Psoas muscle (tissue), 8 donors: ENCODE results near the gene HCCS. TPM values are rescaled to one million over a fixed set of nuclear protein-coding genes. Genes with fewer than 3 reads are reported as not detected.

Experiments
- ATAC-seq, 4 donors: fragments of 200-7000 bp; cut with Tn5 transposase; one replicate each; pipeline ENCODE4 v1.9.1; 2020; ENCODE audit warnings: moderate library complexity in 3 of 4, mild to moderate bottlenecking in 2 of 4
- DNase-seq, 2 donors: peaks; one replicate each; pipeline ENCODE4 v3.0.0-alpha.2; 2020
- H3K27ac ChIP-seq: fragments of 200-600 bp; one replicate; pipeline ENCODE4 v1.8.0; 2022
- H3K27me3 ChIP-seq, 3 donors: fragments of 200-600 bp in 1 of 3; one replicate each; pipeline versions ENCODE4 v1.6.1 to v1.8.0; 2013 to 2022; ENCODE audit warnings: low read length in 2 of 3, mild to moderate bottlenecking in 2 of 3, moderate library complexity in 1 of 3; ENCODE audit not compliant: insufficient read depth in 3 of 3
- H3K36me3 ChIP-seq, 2 donors: fragments of 200-600 bp in 1 of 2; one replicate each; pipeline versions ENCODE4 v1.6.1 to v1.8.0; 2013 to 2022; ENCODE audit warnings: low read depth in 1 of 2, mild to moderate bottlenecking in 1 of 2, moderate library complexity in 1 of 2; ENCODE audit not compliant: insufficient read depth in 1 of 2
- H3K4me1 ChIP-seq: fragments of 200-600 bp; one replicate; pipeline ENCODE4 v1.8.0; 2022
- H3K4me3 ChIP-seq: fragments of 200-600 bp; one replicate; pipeline ENCODE4 v1.8.0; 2022; ENCODE audit warnings: mild to moderate bottlenecking
- H3K9me3 ChIP-seq: fragments of 200-600 bp; one replicate; pipeline ENCODE4 v1.8.0; 2022
- WGBS, 3 donors: extraction: QIAGEN DNeasy Blood & Tissue Kit; methylation state at CpG; one replicate each; pipeline versions ENCODE4 v1.1.6 to v1.1.7; 2013; 5-methylcytosine and 5-hydroxymethylcytosine counted together
- intact Hi-C, 2 donors: fragments of 100-400 bp; cut with DNase I; formaldehyde crosslinking; loops; one replicate each; pipeline versions ENCODE4 v1.11.0 to v1.14.2; 2022
- polyA plus RNA-seq, 3 donors: library from polyadenylated mRNA; stranded (reverse); fragments of 200-250 nt; gene quantifications; one replicate each; pipeline ENCODE4 v1.2.3, GENCODE V29; 2013
- total RNA-seq, 4 donors: library from RNA; stranded (reverse); fragmentation: NEBNext Ultra II Directional in 2 of 4; extraction: Animal tissue kit (Norgen Biotek cat#: 25700) in 2 of 4; gene quantifications; one replicate each; pipeline versions ENCODE4 v1.2.1 to v1.2.4, GENCODE V29; 2021 to 2023
- TF ChIP-seq, protein P1 (sequence below): fragments of 200-600 bp; IDR thresholded peaks from one replicate; pipeline ENCODE4 v1.8.0; 2022; ENCODE audit warnings: antibody characterized with exemption
- donor health status: healthy with polysubstance abuse.
- donor health status: DM: no; HTN: no; CAD: no; lungs with moderate emphysema.
- donor health status: Bipolar disorder and iron deficiency.
- donor health status: healthy.
- donor health status: DM: yes; HTN: yes; CAD: no.
- donor health status: DM: no; HTN: no; CAD: no.
- donor health status: DM: no; HTN: no; CAD: no.
- donor health status: DM: yes; HTN: yes; CAD: no.

The HCCS gene
- total and polyA plus RNA-seq, 7 donors, result 32.6 to 91.6 (median 53.8) TPM

DNA sequence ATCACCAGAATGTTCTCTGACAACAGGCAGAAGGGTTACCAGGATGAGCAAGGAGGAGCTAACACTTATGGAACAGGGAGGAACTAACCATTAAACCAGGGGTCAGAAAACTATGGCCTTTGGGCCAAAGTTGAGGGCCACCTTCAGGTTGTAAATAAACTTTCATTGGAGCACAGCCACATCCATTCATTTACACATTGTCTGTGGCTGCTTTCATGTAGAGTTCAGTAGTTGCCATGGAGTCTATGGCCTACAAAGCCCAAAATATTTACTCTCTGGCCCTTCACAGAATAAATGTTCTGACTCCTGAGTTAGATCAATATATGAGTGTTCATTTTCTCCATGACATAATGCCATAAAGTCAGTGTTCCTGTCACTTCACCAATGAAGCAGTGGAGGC, 13.2 kb upstream of the HCCS start:
- no peak for DNase-seq
- Histone ChIP-seq H3K36me3 (no peaks in the 10 kb centered on the region), H3K4me1 (no peaks in the 10 kb centered on the region), H3K27ac (no peak overlapping the region), H3K4me3 (no peak overlapping the region), H3K9me3 (no peaks in the 10 kb centered on the region), H3K27me3 (peaks cover 0 to 3% (median 0%) of the 10 kb centered on the region in 3 donors)
- ATAC-seq, result no peak
- TF ChIP-seq, protein P1, sequence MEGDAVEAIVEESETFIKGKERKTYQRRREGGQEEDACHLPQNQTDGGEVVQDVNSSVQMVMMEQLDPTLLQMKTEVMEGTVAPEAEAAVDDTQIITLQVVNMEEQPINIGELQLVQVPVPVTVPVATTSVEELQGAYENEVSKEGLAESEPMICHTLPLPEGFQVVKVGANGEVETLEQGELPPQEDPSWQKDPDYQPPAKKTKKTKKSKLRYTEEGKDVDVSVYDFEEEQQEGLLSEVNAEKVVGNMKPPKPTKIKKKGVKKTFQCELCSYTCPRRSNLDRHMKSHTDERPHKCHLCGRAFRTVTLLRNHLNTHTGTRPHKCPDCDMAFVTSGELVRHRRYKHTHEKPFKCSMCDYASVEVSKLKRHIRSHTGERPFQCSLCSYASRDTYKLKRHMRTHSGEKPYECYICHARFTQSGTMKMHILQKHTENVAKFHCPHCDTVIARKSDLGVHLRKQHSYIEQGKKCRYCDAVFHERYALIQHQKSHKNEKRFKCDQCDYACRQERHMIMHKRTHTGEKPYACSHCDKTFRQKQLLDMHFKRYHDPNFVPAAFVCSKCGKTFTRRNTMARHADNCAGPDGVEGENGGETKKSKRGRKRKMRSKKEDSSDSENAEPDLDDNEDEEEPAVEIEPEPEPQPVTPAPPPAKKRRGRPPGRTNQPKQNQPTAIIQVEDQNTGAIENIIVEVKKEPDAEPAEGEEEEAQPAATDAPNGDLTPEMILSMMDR, result no peak
- intact Hi-C loops, result no loop called here

DNA sequence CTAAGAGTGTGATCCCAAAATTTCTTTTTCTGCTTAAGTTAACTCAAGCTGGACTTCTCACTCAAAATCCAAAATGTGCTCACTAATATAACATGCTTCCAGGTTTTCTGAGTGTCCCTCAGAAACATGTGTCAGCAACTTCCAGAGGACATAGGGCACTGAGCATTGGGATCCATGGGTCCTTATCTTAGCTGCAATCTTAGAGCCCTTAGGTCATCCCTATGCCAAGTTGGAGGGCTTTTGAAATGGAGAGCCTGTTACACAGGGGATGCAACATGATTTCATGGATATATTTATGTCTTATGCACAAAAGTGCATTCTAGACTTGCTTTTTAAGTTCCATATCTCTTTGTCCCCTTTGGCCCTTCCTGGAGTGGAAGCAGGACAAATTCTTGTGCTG, 11.7 kb upstream of the HCCS start:
- intact Hi-C loops, result no loop called here
- Histone ChIP-seq H3K9me3 (no peaks in the 10 kb centered on the region), H3K4me1 (no peaks in the 10 kb centered on the region), H3K36me3 (no peaks in the 10 kb centered on the region), H3K27ac (no peak overlapping the region), H3K27me3 (peaks cover 0 to 3% (median 0%) of the 10 kb centered on the region in 3 donors), H3K4me3 (no peak overlapping the region)
- no peak for ATAC-seq
- TF ChIP-seq, protein P1, result no peak
- no peak for DNase-seq

DNA sequence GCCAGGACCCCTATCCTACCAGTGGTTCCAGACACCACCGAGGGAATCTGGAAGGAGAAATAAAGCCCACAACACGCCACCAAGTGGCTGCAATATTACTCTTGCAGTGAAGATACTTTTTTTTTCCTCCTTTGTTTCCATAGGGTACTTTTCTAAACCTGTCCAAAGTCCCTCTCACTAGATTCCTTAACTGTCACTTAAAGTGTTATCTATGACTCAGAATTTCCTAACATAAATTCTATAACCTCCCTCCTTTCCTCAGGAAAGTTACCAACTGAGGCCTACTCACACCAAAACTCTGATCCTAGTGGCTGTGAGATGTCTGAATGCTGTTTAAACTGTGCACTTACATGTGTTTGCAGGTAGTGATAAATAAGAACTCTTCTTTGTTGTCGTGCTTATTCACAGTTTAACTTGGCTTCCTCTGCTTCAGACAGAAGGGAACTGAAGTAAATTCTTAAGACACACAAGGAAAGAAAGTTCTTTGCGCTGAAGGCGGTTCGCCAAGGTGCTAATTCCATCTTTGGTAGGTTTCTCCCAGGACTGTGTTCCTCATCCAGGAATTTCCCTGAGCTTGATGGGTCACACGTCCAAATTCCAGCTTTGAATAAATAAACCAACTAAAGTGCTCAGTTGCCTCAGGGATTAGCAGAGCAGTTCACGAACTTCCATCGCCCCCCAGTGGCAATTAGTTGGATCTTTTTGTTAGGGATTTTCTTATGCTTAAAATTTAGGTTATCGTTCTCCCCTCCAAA, 10.7 kb upstream of the HCCS start:
- intact Hi-C loops, result no loop called here
- WGBS, 3 donors, result 43 to 61% (median 57%) methylated on average over 9 to 10 of the region's 10 CpGs

DNA sequence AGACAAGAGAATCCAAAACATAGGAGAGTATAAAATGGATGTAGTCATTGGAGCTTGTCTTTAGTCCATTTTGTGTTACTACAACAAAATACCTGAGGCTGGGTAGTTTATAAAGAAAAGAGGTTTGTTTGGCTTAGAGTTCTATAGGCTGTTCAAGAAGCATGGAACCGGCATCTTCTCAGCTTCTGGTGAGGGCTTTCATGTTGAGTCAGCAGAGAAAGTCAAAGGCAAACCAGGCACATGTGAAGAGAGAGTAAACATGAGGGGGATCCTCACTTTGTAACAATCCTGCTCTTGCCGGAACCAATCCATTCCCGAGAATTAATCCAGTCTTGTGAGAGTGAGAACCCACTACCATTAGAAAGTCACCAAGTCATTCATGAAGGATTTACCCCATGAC, 8.1 kb upstream of the HCCS start:
- WGBS, 3 donors, result 79 to 90% (median 87%) methylated on average over 3 of the region's 3 CpGs
- H3K9me3 ChIP-seq, result no peaks in the 10 kb centered on the region
- no peak for ATAC-seq

More for the DNA sequence above, 10.7 kb upstream of the HCCS start:
- DNase-seq (no peak), ATAC-seq (no peak)
- Histone ChIP-seq H3K4me3 (no peak overlapping the region), H3K4me1 (no peaks in the 10 kb centered on the region), H3K27me3 (peaks cover 0 to 3% (median 0%) of the 10 kb centered on the region in 3 donors), H3K9me3 (no peaks in the 10 kb centered on the region), H3K36me3 (no peaks in the 10 kb centered on the region), H3K27ac (no peak overlapping the region)
- TF ChIP-seq, protein P1, result peak; percentile 27

More for the DNA sequence above, 8.1 kb upstream of the HCCS start:
- intact Hi-C loops, result no loop called here
- TF ChIP-seq, protein P1, result no peak
- H3K4me1 ChIP-seq, result no peaks in the 10 kb centered on the region
- no peaks in the 10 kb centered on the region for H3K27me3 ChIP-seq
- H3K36me3 ChIP-seq, result no peaks in the 10 kb centered on the region
- no peak overlapping the region for H3K27ac ChIP-seq
- H3K4me3 ChIP-seq, result no peak overlapping the region
- no peak for DNase-seq
